NB4 (cell line): ENCODE results near the gene SARNP.

Experiments used
- MYC ChIP-seq: IDR thresholded peaks from 2 replicates; pipeline ENCODE4 v1.6.1; 2011; ENCODE audit warnings: low read depth, low read length
- POLR2A ChIP-seq: IDR thresholded peaks from 2 replicates; pipeline ENCODE4 v1.6.1; 2011; ENCODE audit warnings: mild to moderate bottlenecking; ENCODE audit not compliant: insufficient read length; ENCODE audit errors: extremely low read depth
- TF ChIP-seq, protein P1 (sequence below): IDR thresholded peaks from one replicate; pipeline ENCODE4 v1.5.1; 2012; ENCODE audit warnings: low read depth, low read length
- TF ChIP-seq, protein P2 (sequence below): IDR thresholded peaks from 2 replicates; pipeline ENCODE4 v1.6.1; 2011; ENCODE audit warnings: low read depth, low read length

DNA sequence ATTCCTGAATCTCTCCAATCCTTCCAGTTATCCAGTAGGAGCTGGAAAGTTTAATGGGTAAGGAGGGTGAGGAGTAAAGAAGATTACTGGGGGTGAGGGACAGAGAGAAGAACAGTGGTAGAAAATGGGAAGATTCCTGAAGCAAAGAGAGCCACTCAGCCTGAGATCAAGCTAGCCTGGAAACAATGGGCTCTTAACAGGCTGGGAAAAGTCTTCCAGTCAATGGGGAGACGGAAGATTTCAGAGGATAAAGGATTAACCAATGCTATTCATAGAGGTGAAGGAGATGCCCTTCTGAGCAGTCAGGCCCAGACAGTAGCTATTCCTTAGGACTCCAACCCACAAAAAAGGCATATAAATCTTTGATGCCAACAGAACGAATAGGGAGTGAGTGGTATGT, 59.8 kb downstream of the SARNP start:
- TF ChIP-seq, protein P1, sequence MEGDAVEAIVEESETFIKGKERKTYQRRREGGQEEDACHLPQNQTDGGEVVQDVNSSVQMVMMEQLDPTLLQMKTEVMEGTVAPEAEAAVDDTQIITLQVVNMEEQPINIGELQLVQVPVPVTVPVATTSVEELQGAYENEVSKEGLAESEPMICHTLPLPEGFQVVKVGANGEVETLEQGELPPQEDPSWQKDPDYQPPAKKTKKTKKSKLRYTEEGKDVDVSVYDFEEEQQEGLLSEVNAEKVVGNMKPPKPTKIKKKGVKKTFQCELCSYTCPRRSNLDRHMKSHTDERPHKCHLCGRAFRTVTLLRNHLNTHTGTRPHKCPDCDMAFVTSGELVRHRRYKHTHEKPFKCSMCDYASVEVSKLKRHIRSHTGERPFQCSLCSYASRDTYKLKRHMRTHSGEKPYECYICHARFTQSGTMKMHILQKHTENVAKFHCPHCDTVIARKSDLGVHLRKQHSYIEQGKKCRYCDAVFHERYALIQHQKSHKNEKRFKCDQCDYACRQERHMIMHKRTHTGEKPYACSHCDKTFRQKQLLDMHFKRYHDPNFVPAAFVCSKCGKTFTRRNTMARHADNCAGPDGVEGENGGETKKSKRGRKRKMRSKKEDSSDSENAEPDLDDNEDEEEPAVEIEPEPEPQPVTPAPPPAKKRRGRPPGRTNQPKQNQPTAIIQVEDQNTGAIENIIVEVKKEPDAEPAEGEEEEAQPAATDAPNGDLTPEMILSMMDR, result no peak
- TF ChIP-seq POLR2A (no peak), MYC (no peak)
- TF ChIP-seq, protein P2, sequence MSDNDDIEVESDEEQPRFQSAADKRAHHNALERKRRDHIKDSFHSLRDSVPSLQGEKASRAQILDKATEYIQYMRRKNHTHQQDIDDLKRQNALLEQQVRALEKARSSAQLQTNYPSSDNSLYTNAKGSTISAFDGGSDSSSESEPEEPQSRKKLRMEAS, result no peak
